ENCODE results near the gene FOXP1.

DNA sequence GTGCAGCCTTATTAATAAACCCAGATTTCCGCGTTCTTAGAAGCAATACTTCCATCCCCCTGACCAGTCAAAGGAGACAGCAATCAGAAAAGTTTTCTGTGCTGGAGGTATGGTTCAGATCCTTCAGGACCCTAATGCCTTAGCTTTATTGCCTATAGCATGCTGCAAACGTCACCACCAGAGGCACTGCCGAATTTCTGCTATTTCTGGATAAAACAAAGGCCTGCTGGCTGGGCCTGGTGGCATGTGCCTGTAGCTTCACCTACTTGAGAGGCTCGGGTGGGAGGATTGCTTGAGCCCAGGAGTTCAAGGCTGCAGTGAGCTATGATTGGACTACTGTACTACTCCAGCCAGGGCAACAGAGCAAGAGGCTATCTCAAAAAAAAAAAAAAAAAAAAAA, 407.2 kb downstream of the FOXP1 start:
- TF ChIP-seq SP1 (IDR thresholded peaks at IDR 0.05; ENCODE audit: low read depth, low read length) (no peak), CREB1 (IDR thresholded peaks at IDR 0.05) (no peak), RAD21 (IDR thresholded peaks at IDR 0.05 in 1 of 2, conservative IDR thresholded peaks at IDR 0.05 in 1 of 2; ENCODE audit: low read depth in 2 of 2, low read length in 2 of 2) (peak in 1 of 2 experiments; percentile 45; a peak in 3 of 4 replicates), EZH2 (IDR thresholded peaks at IDR 0.05; ENCODE audit: low read depth, low read length, severe bottlenecking) (no peak), TAF1 (IDR thresholded peaks at IDR 0.05; ENCODE audit: low read depth, low read length) (no peak), PHF8 (conservative IDR thresholded peaks at IDR 0.05; ENCODE audit: low read depth, low read length) (no peak), SP2 (IDR thresholded peaks at IDR 0.05; ENCODE audit: low read length) (no peak), KDM5A (IDR thresholded peaks at IDR 0.05; ENCODE audit: low read length) (no peak), SUZ12 (IDR thresholded peaks at IDR 0.05; ENCODE audit: low read length) (no peak), SIX5 (IDR thresholded peaks at IDR 0.05; ENCODE audit: low read depth, low read length) (no peak), NRF1 (IDR thresholded peaks at IDR 0.05; ENCODE audit: low read depth, low read length) (no peak)
- TF ChIP-seq, protein P1, sequence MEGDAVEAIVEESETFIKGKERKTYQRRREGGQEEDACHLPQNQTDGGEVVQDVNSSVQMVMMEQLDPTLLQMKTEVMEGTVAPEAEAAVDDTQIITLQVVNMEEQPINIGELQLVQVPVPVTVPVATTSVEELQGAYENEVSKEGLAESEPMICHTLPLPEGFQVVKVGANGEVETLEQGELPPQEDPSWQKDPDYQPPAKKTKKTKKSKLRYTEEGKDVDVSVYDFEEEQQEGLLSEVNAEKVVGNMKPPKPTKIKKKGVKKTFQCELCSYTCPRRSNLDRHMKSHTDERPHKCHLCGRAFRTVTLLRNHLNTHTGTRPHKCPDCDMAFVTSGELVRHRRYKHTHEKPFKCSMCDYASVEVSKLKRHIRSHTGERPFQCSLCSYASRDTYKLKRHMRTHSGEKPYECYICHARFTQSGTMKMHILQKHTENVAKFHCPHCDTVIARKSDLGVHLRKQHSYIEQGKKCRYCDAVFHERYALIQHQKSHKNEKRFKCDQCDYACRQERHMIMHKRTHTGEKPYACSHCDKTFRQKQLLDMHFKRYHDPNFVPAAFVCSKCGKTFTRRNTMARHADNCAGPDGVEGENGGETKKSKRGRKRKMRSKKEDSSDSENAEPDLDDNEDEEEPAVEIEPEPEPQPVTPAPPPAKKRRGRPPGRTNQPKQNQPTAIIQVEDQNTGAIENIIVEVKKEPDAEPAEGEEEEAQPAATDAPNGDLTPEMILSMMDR (IDR thresholded peaks at IDR 0.05; ENCODE audit: control extremely low read depth in 1 of 3, insufficient read depth in 1 of 3, low read depth in 1 of 3, low read length in 3 of 3), result peak in 2 of 3 experiments; percentile 42 to 43; a peak in 3 of 4 replicates
- TF ChIP-seq, protein P2, sequence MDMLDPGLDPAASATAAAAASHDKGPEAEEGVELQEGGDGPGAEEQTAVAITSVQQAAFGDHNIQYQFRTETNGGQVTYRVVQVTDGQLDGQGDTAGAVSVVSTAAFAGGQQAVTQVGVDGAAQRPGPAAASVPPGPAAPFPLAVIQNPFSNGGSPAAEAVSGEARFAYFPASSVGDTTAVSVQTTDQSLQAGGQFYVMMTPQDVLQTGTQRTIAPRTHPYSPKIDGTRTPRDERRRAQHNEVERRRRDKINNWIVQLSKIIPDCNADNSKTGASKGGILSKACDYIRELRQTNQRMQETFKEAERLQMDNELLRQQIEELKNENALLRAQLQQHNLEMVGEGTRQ (IDR thresholded peaks at IDR 0.05; ENCODE audit: low read length), result no peak

Measured in H1 (cell line).